GM12878 (cell line): ENCODE data around the gene TUT4. TPM values are rescaled to one million over a fixed set of nuclear protein-coding genes. Genes with fewer than 3 reads are reported as not detected.

Experiments
- ATAC-seq: fragments of 200-7000 bp; cut with Tn5 transposase; 3 replicates; pipeline ENCODE4 v1.9.1; 2020; ENCODE audit warnings: mild to moderate bottlenecking, moderate library complexity
- BruUV-seq: library from RNA; stranded (reverse); fragments of 400-500 nt; replicated peaks from 2 replicates; lab custom pipeline; 2021; lab: Mats Ljungman, UMichigan
- CTCF ChIA-PET: fragments of 300-600 bp; sonication (Branson Sonifier 250); formaldehyde crosslinking; extraction: SDS; loops from one replicate; lab custom pipeline; 2021; ENCODE audit warnings: inconsistent platforms; lab: Yijun Ruan, JAX
- POLR2A ChIA-PET: fragments of 350-600 bp; formaldehyde crosslinking; extraction: SDS; loops from one replicate; lab custom pipeline; 2021; ENCODE audit warnings: inconsistent platforms; lab: Charles Lee
- RAD21 ChIA-PET: fragments of 300-600 bp; sonication (Branson Sonifier 250); formaldehyde crosslinking; loops from one replicate; lab custom pipeline; 2023; ENCODE audit warnings: antibody characterized with exemption; ENCODE audit not compliant: unreplicated experiment; lab: Charles Lee
- SMC1A ChIA-PET: fragments of 300-600 bp; sonication (Branson Sonifier 250); formaldehyde crosslinking; loops from one replicate; lab custom pipeline; 2023; ENCODE audit not compliant: unreplicated experiment, uncharacterized antibody; lab: Charles Lee
- DNase-seq: peaks from one replicate; pipeline ENCODE4 v3.0.0-alpha.2; 2011; ENCODE audit warnings: low read depth, low spot score
- FAIRE-seq: peaks from 3 replicates; lab custom pipeline; 2011; peaks lifted over from hg19 to GRCh38; lab: Jason Lieb, UNC
- H2AFZ ChIP-seq: 2 replicates; pipeline ENCODE4 v1.6.0; 2011; ENCODE audit warnings: low read depth, low read length, control low read depth; ENCODE audit not compliant: control insufficient read depth
- H3K27ac ChIP-seq: 2 replicates; pipeline ENCODE4 v1.5.1; 2011; ENCODE audit warnings: control low read depth; ENCODE audit not compliant: control insufficient read depth, insufficient read depth
- H3K27me3 ChIP-seq, 2 experiments: replicated peaks in 1 of 2; 2 replicates each; pipeline versions ENCODE4 v1.6.0 to v1.6.1; 2011; ENCODE audit warnings: low read length in 1 of 2; ENCODE audit not compliant: control insufficient read depth in 2 of 2, insufficient read depth in 2 of 2
- H3K36me3 ChIP-seq, 2 experiments: 2 replicates each; pipeline ENCODE4 v1.5.1; 2011; ENCODE audit warnings: low read length in 1 of 2; ENCODE audit not compliant: control insufficient read depth in 2 of 2, insufficient read depth in 2 of 2
- H3K4me1 ChIP-seq: 2 replicates; pipeline ENCODE4 v1.6.1; 2011; ENCODE audit warnings: mild to moderate bottlenecking, low read length, moderate library complexity, mixed read lengths; ENCODE audit not compliant: control insufficient read depth, insufficient read depth
- H3K4me2 ChIP-seq: 2 replicates; pipeline ENCODE4 v1.6.0; 2011; ENCODE audit warnings: control low read depth; ENCODE audit not compliant: control insufficient read depth, insufficient read depth
- H3K4me3 ChIP-seq: fragments of 200-600 bp; sonication (generic); 2 replicates; pipeline ENCODE4 v1.5.1; 2016
- H3K79me2 ChIP-seq: 2 replicates; pipeline ENCODE4 v1.6.0; 2011; ENCODE audit warnings: low read length; ENCODE audit not compliant: control insufficient read depth, insufficient read depth
- H3K9ac ChIP-seq: 2 replicates; pipeline ENCODE4 v1.8.0; 2011; ENCODE audit warnings: low read length, control low read depth, mixed read lengths; ENCODE audit not compliant: control insufficient read depth, insufficient read depth
- H3K9me3 ChIP-seq: replicated peaks from 3 replicates; pipeline ENCODE4 v1.5.1; 2011; ENCODE audit warnings: mild to moderate bottlenecking, low read length; ENCODE audit not compliant: control insufficient read depth, insufficient read depth
- H4K20me1 ChIP-seq: 2 replicates; pipeline ENCODE4 v1.6.0; 2011; ENCODE audit not compliant: control insufficient read depth, insufficient read depth
- ATF2 ChIP-seq: IDR thresholded peaks from 2 replicates; pipeline ENCODE4 v1.6.1; 2012; ENCODE audit warnings: low read length, inconsistent platforms
- ATF7 ChIP-seq: fragments of 450-650 bp; IDR thresholded peaks from 2 replicates; pipeline ENCODE4 v1.6.1; 2016; ENCODE audit warnings: low read depth, mild to moderate bottlenecking
- CBX5 ChIP-seq: sonication (generic); IDR thresholded peaks from 2 replicates; pipeline ENCODE4 v1.6.1; 2016; ENCODE audit warnings: low read depth, moderate library complexity, mild to moderate bottlenecking, inconsistent platforms
- DPF2 ChIP-seq: fragments of 450-650 bp; IDR thresholded peaks from 2 replicates; pipeline ENCODE4 v1.6.1; 2017; ENCODE audit warnings: mild to moderate bottlenecking
- HCFC1 ChIP-seq: fragments of 150-350 bp; IDR thresholded peaks from 2 replicates; pipeline ENCODE4 v1.6.1; 2014; ENCODE audit warnings: low read length
- HDAC6 ChIP-seq: fragments of 200-600 bp; sonication (generic); IDR thresholded peaks from one replicate; pipeline ENCODE4 v1.8.0; 2017; ENCODE audit warnings: antibody characterized with exemption; ENCODE audit not compliant: unreplicated experiment
- IKZF1 ChIP-seq: fragments of 450-650 bp; conservative IDR thresholded peaks from 2 replicates; pipeline ENCODE4 v1.6.1; 2017; ENCODE audit warnings: antibody characterized with exemption, mild to moderate bottlenecking
- NFIC ChIP-seq: IDR thresholded peaks from 2 replicates; pipeline ENCODE4 v1.6.1; 2012; ENCODE audit warnings: low read depth, mild to moderate bottlenecking, inconsistent platforms, low read length, moderate library complexity
- NFYA ChIP-seq: IDR thresholded peaks from 2 replicates; pipeline ENCODE4 v1.6.1; 2011; ENCODE audit warnings: low read depth, mild to moderate bottlenecking, low read length, improper control_type of control experiment, borderline replicate concordance
- NFYB ChIP-seq: IDR thresholded peaks from 2 replicates; pipeline ENCODE4 v1.6.1; 2011; ENCODE audit warnings: low read depth, mild to moderate bottlenecking, low read length, improper control_type of control experiment, moderate library complexity; ENCODE audit not compliant: insufficient read depth
- POLR2A ChIP-seq: IDR thresholded peaks from 2 replicates; pipeline ENCODE4 v1.6.1; 2011; ENCODE audit warnings: low read depth, mild to moderate bottlenecking, low read length
- RCOR1 ChIP-seq: conservative IDR thresholded peaks from 2 replicates; pipeline ENCODE4 v1.6.1; 2012; ENCODE audit warnings: low read depth, low read length, improper control_type of control experiment
- RELB ChIP-seq: fragments of 450-650 bp; IDR thresholded peaks from 2 replicates; pipeline ENCODE4 v1.6.1; 2017; ENCODE audit warnings: low read depth, mild to moderate bottlenecking, moderate library complexity
- RUNX3 ChIP-seq: IDR thresholded peaks from 2 replicates; pipeline ENCODE4 v1.6.1; 2012; ENCODE audit warnings: low read length, inconsistent platforms
- ZBTB40 ChIP-seq: fragments of 450-650 bp; IDR thresholded peaks from 2 replicates; pipeline ENCODE4 v1.6.1; 2016; ENCODE audit warnings: mild to moderate bottlenecking, moderate library complexity, borderline replicate concordance
- ZNF217 ChIP-seq: fragments of 450-650 bp; IDR thresholded peaks from 2 replicates; pipeline ENCODE4 v1.6.1; 2017; ENCODE audit warnings: antibody characterized with exemption, mild to moderate bottlenecking
- ZNF24 ChIP-seq: fragments of 450-650 bp; IDR thresholded peaks from 2 replicates; pipeline ENCODE4 v1.6.1; 2017; ENCODE audit warnings: antibody characterized with exemption, mild to moderate bottlenecking
- WGBS: methylation state at CpG from one replicate; pipeline ENCODE4 v1.1.6; 2016; ENCODE audit warnings: low lambda C conversion rate; ENCODE audit not compliant: insufficient replicate concordance, insufficient coverage; ENCODE audit errors: missing lambda C conversion rate; 5-methylcytosine and 5-hydroxymethylcytosine counted together
- in situ Hi-C: fragments of 300-500 bp; cut with MboI; formaldehyde crosslinking; loops from 9 replicates; pipeline ENCODE4 v1.14.3; 2018; ENCODE audit warnings: mixed read lengths
- intact Hi-C: fragments of 100-400 bp; cut with micrococcal nuclease; formaldehyde crosslinking; loops from one replicate; pipeline ENCODE4 v1.14.2; 2022; ENCODE audit not compliant: unreplicated experiment
- polyA plus RNA-seq, 11 experiments: library from polyadenylated mRNA; depleted of rRNA in 4 of 11; unstranded in 6 of 11; stranded (reverse) in 5 of 11; fragments of >200 nt; fragmentation: Nextera tagmentation in 4 of 11; fragmentation: Illumina TruSeq in 1 of 11; extraction: Ambion mirVana in 4 of 11; extraction: Trizol in 1 of 11; gene quantifications; 1 replicate in 1 of 11; 2 replicates in 10 of 11; pipeline versions ENCODE4 v1.2.1 to v1.2.3, GENCODE V29; 2011 to 2016; ENCODE audit warnings: inconsistent platforms in 2 of 11, missing spikeins in 2 of 11, low read depth in 1 of 11
- total RNA-seq, 4 experiments: library from RNA; depleted of rRNA in 3 of 4; stranded (reverse); fragments of >200 nt in 3 of 4; fragmentation: Illumina TruSeq in 1 of 4; extraction: Trizol in 1 of 4; gene quantifications; 2 replicates each; pipeline versions ENCODE4 v1.2.1 to v1.2.3, GENCODE V29; 2013 to 2021

The TUT4 gene
- total and polyA plus RNA-seq, 10 of the 15 experiments (the other 5 are each of a cell fraction or from before 2014, with no cell fraction given) = 9.4 to 40.7 (median 27.6) TPM

GRCh38 chr1:52531249-52531872, 21.5 kb downstream of the TUT4 start (continued):
- TF ChIP-seq ZNF217 (no peak), RUNX3 (peak; percentile 16; the same call in 1 of the 2 replicates), ATF7 (no peak), IKZF1 (no peak), NFYA (no peak), NFYB (no peak), HCFC1 (no peak), HDAC6 (no peak), POLR2A (no peak), CBX5 (no peak)

- POLR2A ChIA-PET = interaction anchor here (0.6 to 1.0 kb wide), 3 partner anchors 10 to 666 kb away, joined by 3 to 4 read pairs (median 3); no protein-coding TSS in a partner anchor
- WGBS = 60% methylated on average over 5 of the region's 5 CpGs
- FAIRE-seq = no peak
- TF ChIP-seq RELB (no peak), ATF2 (no peak), ZNF24 (no peak), DPF2 (no peak), NFIC (no peak), ZBTB40 (no peak), RCOR1 (no peak)
These were observed 22.2 kb downstream of the TUT4 start for GRCh38 chr1:52530563-52531144.

More at GRCh38 chr1:52530563-52531144, 22.2 kb downstream of the TUT4 start:
- ChIA-PET RAD21 (interaction anchor here (1.5 to 3.7 kb wide), 4 partner anchors 21 to 155 kb away, joined by 3 to 19 read pairs (median 4); partner anchors contain the start of genes ORC1, PRPF38A and TUT4), SMC1A (interaction anchor here (0.9 to 1.5 kb wide), 4 partner anchors 18 to 129 kb away, joined by 3 to 5 read pairs (median 3); partner anchors contain the start of gene TUT4), CTCF (interaction anchor here (0.6 to 1.2 kb wide), 2 partner anchors 135 to 209 kb away, joined by 3 read pairs; no protein-coding TSS in a partner anchor)
- no peak overlapping the region for H3K27ac ChIP-seq
- ATAC-seq = no peak; the same call in 1 of the 3 replicates
- H2AFZ ChIP-seq = no peak overlapping the region
- no peak overlapping the region for H3K9ac ChIP-seq
- H3K27me3 ChIP-seq = no peaks in the 10 kb centered on the region
- BruUV-seq = no TSS peak
- H4K20me1 ChIP-seq = no peaks in the 10 kb centered on the region
- H3K79me2 ChIP-seq = peaks cover 12% of the 10 kb centered on the region
- peaks cover 2% of the 10 kb centered on the region; the same call in 2 of the 3 replicates for H3K9me3 ChIP-seq
- peaks cover 0 to 5% of the 10 kb centered on the region in 2 experiments; a peak in 3 of 4 replicates for H3K36me3 ChIP-seq
- DNase-seq = no peak
- intact Hi-C loops = no loop called here
- H3K4me2 ChIP-seq = peak overlapping the region; percentile 94; the same call in 1 of the 2 replicates
- no peak overlapping the region for H3K4me3 ChIP-seq
- H3K4me1 ChIP-seq = peaks cover 33% of the 10 kb centered on the region
- in situ Hi-C loops = no loop called here
